Endothelial cell of umbilical vein (primary cell): ENCODE results near the gene CPNE5. TPM values are rescaled to one million over a fixed set of nuclear protein-coding genes. Genes with fewer than 3 reads are reported as not detected.

Source experiments
- BruUV-seq: library from RNA; stranded (reverse); fragments of 400-500 nt; replicated peaks from 2 replicates; lab custom pipeline; 2021; lab: Mats Ljungman, UMichigan
- CTCF ChIA-PET: fragments of 300-600, 350-600 bp; sonication (Branson Sonifier 250); formaldehyde crosslinking; loops from one replicate; lab custom pipeline; 2021; ENCODE audit warnings: antibody characterized with exemption, inconsistent platforms; lab: Charles Lee
- POLR2A ChIA-PET: fragments of 300-600, 350-600 bp; sonication (Branson Sonifier 250); formaldehyde crosslinking; loops from one replicate; lab custom pipeline; 2021; ENCODE audit warnings: antibody characterized with exemption, inconsistent platforms; lab: Charles Lee
- DNase-seq: peaks from one replicate; pipeline ENCODE4 v3.0.0-alpha.2; 2011; ENCODE audit warnings: low read depth, low spot score
- FAIRE-seq: peaks from 2 replicates; lab custom pipeline; 2011; peaks lifted over from hg19 to GRCh38; lab: Jason Lieb, UNC
- H2AFZ ChIP-seq: 2 replicates; pipeline ENCODE4 v1.6.0; 2012; ENCODE audit warnings: low read depth, low read length, control low read depth, inconsistent platforms
- H3K27ac ChIP-seq: 2 replicates; pipeline ENCODE4 v1.5.1; 2011; ENCODE audit warnings: low read depth, mild to moderate bottlenecking, control low read depth, low read length, moderate library complexity; ENCODE audit not compliant: insufficient read depth
- H3K27me3 ChIP-seq, 2 experiments: 2 replicates each; pipeline versions ENCODE4 v1.6.0 to v1.6.1; 2011; ENCODE audit warnings: low read length in 2 of 2, mixed read lengths in 1 of 2; ENCODE audit not compliant: control insufficient read depth in 2 of 2, insufficient read depth in 2 of 2
- H3K36me3 ChIP-seq, 2 experiments: 2 replicates in 1 of 2; 3 replicates in 1 of 2; pipeline ENCODE4 v1.5.1; 2011; ENCODE audit warnings: low read length in 2 of 2, mild to moderate bottlenecking in 1 of 2, moderate library complexity in 1 of 2; ENCODE audit not compliant: control insufficient read depth in 2 of 2, insufficient read depth in 2 of 2; ENCODE audit errors: extremely low read depth in 1 of 2
- H3K4me1 ChIP-seq: 3 replicates; pipeline ENCODE4 v1.5.1; 2011; ENCODE audit warnings: mild to moderate bottlenecking, low read length; ENCODE audit not compliant: control insufficient read depth, insufficient read depth; ENCODE audit errors: extremely low read depth
- H3K4me2 ChIP-seq: 2 replicates; pipeline ENCODE4 v1.6.1; 2011; ENCODE audit warnings: low read length, control low read depth, mixed read lengths; ENCODE audit not compliant: insufficient read depth
- H3K4me3 ChIP-seq, 3 experiments: fragments of 200-600 bp in 1 of 3; sonication (generic), shearing (Covaris generic) in 1 of 3; replicated peaks in 1 of 3; 2 replicates each; pipeline ENCODE4 v1.5.1; 2011 to 2016; ENCODE audit warnings: control low read depth in 3 of 3, low read length in 3 of 3, mild to moderate bottlenecking in 2 of 3, inconsistent platforms in 1 of 3, low read depth in 1 of 3, moderate library complexity in 1 of 3; ENCODE audit not compliant: insufficient read depth in 1 of 3
- H3K79me2 ChIP-seq: 2 replicates; pipeline ENCODE4 v1.6.0; 2012; ENCODE audit warnings: low read length, inconsistent platforms; ENCODE audit not compliant: control insufficient read depth, insufficient read depth
- H3K9ac ChIP-seq: replicated peaks from 2 replicates; pipeline ENCODE3; 2011; ENCODE audit warnings: low read length, control low read depth; ENCODE audit not compliant: insufficient read depth; ENCODE audit errors: extremely low read depth
- H3K9me1 ChIP-seq: replicated peaks from 3 replicates; pipeline ENCODE4 v1.6.0; 2011; ENCODE audit warnings: mild to moderate bottlenecking, low read length; ENCODE audit not compliant: control insufficient read depth, insufficient read depth; ENCODE audit errors: extremely low read depth
- H3K9me3 ChIP-seq: replicated peaks from 2 replicates; pipeline ENCODE4 v1.5.1; 2012; ENCODE audit warnings: low read length, inconsistent platforms; ENCODE audit not compliant: control insufficient read depth, insufficient read depth
- H4K20me1 ChIP-seq: replicated peaks from 2 replicates; pipeline ENCODE3; 2011; ENCODE audit warnings: mild to moderate bottlenecking, low read length; ENCODE audit not compliant: control insufficient read depth, insufficient read depth; ENCODE audit errors: extremely low read depth
- CTCF ChIP-seq, 2 donors: IDR thresholded peaks; 1 replicate in 1 of 2; 2 replicates in 1 of 2; pipeline ENCODE4 v1.5.1; 2011; ENCODE audit warnings: low read length in 2 of 2, mild to moderate bottlenecking in 2 of 2, moderate library complexity in 2 of 2, control low read depth in 1 of 2, inconsistent platforms in 1 of 2, low read depth in 1 of 2; ENCODE audit not compliant: insufficient read depth in 1 of 2; ENCODE audit errors: extremely low read depth in 1 of 2
- EZH2 ChIP-seq: IDR thresholded peaks from 2 replicates; pipeline ENCODE4 v1.6.1; 2012; ENCODE audit warnings: borderline replicate concordance, low read depth, mild to moderate bottlenecking, moderate library complexity, low read length, inconsistent platforms; ENCODE audit not compliant: severe bottlenecking
- FOS ChIP-seq: IDR thresholded peaks from 2 replicates; pipeline ENCODE4 v1.6.1; 2011; ENCODE audit warnings: mild to moderate bottlenecking, low read length, moderate library complexity, borderline replicate concordance; ENCODE audit not compliant: insufficient read depth
- GATA2 ChIP-seq: IDR thresholded peaks from 2 replicates; pipeline ENCODE4 v1.7.0; 2011; ENCODE audit warnings: low read depth, mild to moderate bottlenecking, moderate library complexity, mixed read lengths, low read length; ENCODE audit not compliant: insufficient read length, insufficient read depth
- JUN ChIP-seq: IDR thresholded peaks from 2 replicates; pipeline ENCODE4 v1.6.1; 2011; ENCODE audit warnings: borderline replicate concordance, low read depth; ENCODE audit not compliant: insufficient read length, insufficient read depth
- MYC ChIP-seq: IDR thresholded peaks from one replicate; pipeline ENCODE4 v1.6.1; 2011; ENCODE audit warnings: mild to moderate bottlenecking, low read depth, low read length
- POLR2A ChIP-seq: IDR thresholded peaks from 2 replicates; pipeline ENCODE4 v1.6.1; 2012; ENCODE audit warnings: low read depth, mild to moderate bottlenecking, control low read depth, low read length
- POLR2AphosphoS5 ChIP-seq: IDR thresholded peaks from 2 replicates; pipeline ENCODE4 v1.6.1; 2012; ENCODE audit warnings: low read depth, mild to moderate bottlenecking, control low read depth, low read length, moderate library complexity; ENCODE audit not compliant: insufficient read depth
- dilution Hi-C: fragments of 300-500 bp; cut with MboI; formaldehyde crosslinking; loops from one replicate; pipeline ENCODE4 v1.15.0; 2019; ENCODE audit warnings: low sequenced_read_pairs; ENCODE audit not compliant: extremely low pct_ligation_motif_present
- intact Hi-C: fragments of 100-400 bp; cut with micrococcal nuclease; formaldehyde crosslinking; loops from one replicate; pipeline ENCODE4 v1.10.0; 2022
- polyA plus RNA-seq, 4 experiments: library from polyadenylated mRNA; depleted of rRNA in 3 of 4; stranded (reverse) in 3 of 4; unstranded in 1 of 4; fragments of >200 nt; gene quantifications; 2 replicates each; pipeline versions ENCODE4 v1.2.1 to v1.2.3, GENCODE V29; 2011 to 2012; ENCODE audit warnings: missing spikeins in 1 of 4
- total RNA-seq: library from RNA; stranded (reverse); gene quantifications from 2 replicates; pipeline ENCODE4 v1.2.3, GENCODE V29; 2021
- TF ChIP-seq, protein P1 (sequence below): IDR thresholded peaks from 2 replicates; pipeline ENCODE4 v1.6.1; 2011; ENCODE audit not compliant: insufficient read depth, insufficient read length

CPNE5 gene
- total and polyA plus RNA-seq, 2 donors (not counting 3 experiments of a cell fraction or from before 2014, with no cell fraction given), result 18.8 to 49.4 TPM

DNA sequence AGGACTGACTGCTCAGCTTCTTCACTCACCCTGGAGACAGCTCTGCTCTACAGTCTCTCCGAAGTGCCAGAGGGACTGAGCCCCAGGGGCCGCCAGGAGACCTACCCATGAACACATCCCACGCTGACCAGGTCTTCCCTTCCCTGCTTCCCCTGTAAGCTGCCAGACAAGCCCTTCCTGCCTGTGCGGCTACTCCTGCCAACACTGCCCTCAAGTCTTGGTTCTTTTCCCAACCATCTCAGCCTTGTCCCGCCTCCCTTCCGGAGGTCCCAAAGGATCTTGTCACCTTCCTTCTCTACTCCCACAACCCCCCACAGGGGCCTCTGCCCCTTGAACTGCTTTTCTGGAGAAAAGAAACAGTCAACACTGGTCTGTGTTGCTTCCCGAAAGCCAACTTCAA is 15.0 kb downstream of the CPNE5 start:
- CTCF ChIA-PET, result interaction anchor here (1.1 to 4.9 kb wide), 7 partner anchors 13 to 90 kb away, joined by 3 to 41 read pairs (median 5); no protein-coding TSS in a partner anchor
- no TSS peak for BruUV-seq
- peak; percentile 83 for DNase-seq

GRCh38 chr6:36823421-36824096 is 15.7 kb downstream of the CPNE5 start:
- no peak overlapping the region for H3K4me3 ChIP-seq
- POLR2A ChIA-PET, result no interaction called here
- H3K36me3 ChIP-seq, result peaks cover 6 to 13% of the 10 kb centered on the region in 2 experiments
- no peaks in the 10 kb centered on the region for H3K9me3 ChIP-seq
- peaks cover 79% of the 10 kb centered on the region for H3K4me1 ChIP-seq
- H4K20me1 ChIP-seq, result no peaks in the 10 kb centered on the region
- TF ChIP-seq, protein P1, sequence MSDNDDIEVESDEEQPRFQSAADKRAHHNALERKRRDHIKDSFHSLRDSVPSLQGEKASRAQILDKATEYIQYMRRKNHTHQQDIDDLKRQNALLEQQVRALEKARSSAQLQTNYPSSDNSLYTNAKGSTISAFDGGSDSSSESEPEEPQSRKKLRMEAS, result no peak
- TF ChIP-seq JUN (no peak), FOS (no peak), MYC (no peak), EZH2 (no peak), GATA2 (no peak), POLR2A (no peak), CTCF (IDR thresholded peaks at IDR 0.05; ENCODE audit: extremely low read depth in 1 of 2, insufficient read depth in 1 of 2, low read depth in 1 of 2, low read length in 2 of 2) (no peak), POLR2AphosphoS5 (no peak)
- H3K9me1 ChIP-seq, result no peaks in the 10 kb centered on the region
- H3K79me2 ChIP-seq, result peaks cover 3% of the 10 kb centered on the region
- TSS peak; percentile 13 for BruUV-seq
- H3K27me3 ChIP-seq, result no peaks in the 10 kb centered on the region
- peak overlapping the region; percentile 6 for H3K4me2 ChIP-seq
- peak; percentile 79 for FAIRE-seq
- dilution Hi-C loops, result no loop called here
- peak overlapping the region; percentile 100 for H3K27ac ChIP-seq
- peak; percentile 52 for DNase-seq
- intact Hi-C loops, result loop anchor here (2.0 kb wide), 1 partner anchor 57 kb away; no protein-coding TSS in a partner anchor
- CTCF ChIA-PET, result interaction anchor here (1.1 to 4.9 kb wide), 8 partner anchors 11 to 90 kb away, joined by 3 to 41 read pairs (median 4); no protein-coding TSS in a partner anchor
- H2AFZ ChIP-seq, result peak overlapping the region; percentile 55
- peak overlapping the region; percentile 70 for H3K9ac ChIP-seq

More for the DNA sequence above, 15.0 kb downstream of the CPNE5 start:
- peak overlapping the region; percentile 100 for H3K27ac ChIP-seq
- H3K9ac ChIP-seq, result peak overlapping the region; percentile 70
- no peaks in the 10 kb centered on the region for H4K20me1 ChIP-seq
- H3K4me1 ChIP-seq, result peaks cover 84% of the 10 kb centered on the region
- intact Hi-C loops (no loop called here), dilution Hi-C loops (no loop called here)
- FAIRE-seq, result no peak
- H3K79me2 ChIP-seq, result peaks cover 3% of the 10 kb centered on the region
- no peaks in the 10 kb centered on the region for H3K9me1 ChIP-seq
- no peaks in the 10 kb centered on the region for H3K27me3 ChIP-seq
- no peak overlapping the region for H3K4me3 ChIP-seq
- peak overlapping the region; percentile 0 for H3K4me2 ChIP-seq
- H3K36me3 ChIP-seq, result peaks cover 6 to 13% of the 10 kb centered on the region in 2 experiments
- TF ChIP-seq, protein P1, result no peak
- TF ChIP-seq POLR2AphosphoS5, result no peak
- no peak for TF ChIP-seq MYC
- no peak for TF ChIP-seq GATA2
- no peak for TF ChIP-seq JUN
- no peak for TF ChIP-seq EZH2
- peak; percentile 25 for TF ChIP-seq POLR2A
- peak overlapping the region; percentile 55 for H2AFZ ChIP-seq
- POLR2A ChIA-PET, result no interaction called here
- no peaks in the 10 kb centered on the region for H3K9me3 ChIP-seq
